ENCODE results near the gene HCFC2. TPM values are rescaled to one million over a fixed set of nuclear protein-coding genes. Genes with fewer than 3 reads are reported as not detected.

The HCFC2 gene
- total and polyA plus RNA-seq, 2 of the 8 experiments (the other 6 are each of a cell fraction or from before 2014, with no cell fraction given): 0.62 to 1.8 TPM

DNA sequence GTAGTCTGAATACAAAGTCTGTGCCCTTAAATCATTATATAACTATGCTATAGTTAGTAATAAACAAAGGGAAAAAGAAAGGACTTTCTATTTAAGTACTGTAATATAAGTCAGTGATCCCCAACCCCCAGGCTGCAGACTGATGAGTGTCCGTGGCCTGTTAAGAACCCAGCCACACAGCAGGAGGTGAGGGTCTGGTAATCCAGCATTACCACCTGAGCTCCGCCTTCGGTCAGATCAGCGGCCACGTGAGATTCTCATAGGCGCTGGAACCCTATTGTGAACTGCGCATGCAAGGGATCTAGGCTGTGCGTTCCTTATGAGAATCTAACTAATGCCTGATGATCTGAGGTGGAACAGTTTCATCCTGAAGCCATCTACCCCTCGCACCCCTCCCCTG lies 58.0 kb downstream of the HCFC2 start (continued):
- no peak for TF ChIP-seq RNF2 (IDR thresholded peaks at IDR 0.05; ENCODE audit: borderline replicate concordance, low read depth, low read length, missing control alignments, poor library complexity, severe bottlenecking)
- no peak for TF ChIP-seq JUN (IDR thresholded peaks at IDR 0.05; ENCODE audit: low read depth, low read length)
- no peak for TF ChIP-seq GTF2F1 (IDR thresholded peaks at IDR 0.05; ENCODE audit: borderline replicate concordance, low read depth, low read length)
- no peak for TF ChIP-seq BCL11A (IDR thresholded peaks at IDR 0.05; ENCODE audit: low read depth in 2 of 2, low read length in 2 of 2)

Data from H1 (cell line).